Sigmoid colon (tissue), 4 donors: Measurements from ENCODE around the gene TRO.

Experiments used
- CTCF ChIP-seq, 4 experiments: fragments of 450-650 bp in 3 of 4; fragments of 200-600 bp in 1 of 4; IDR thresholded peaks; one replicate each; pipeline ENCODE4 v1.5.1; 2016 to 2019; ENCODE audit warnings: antibody characterized with exemption in 4 of 4, mild to moderate bottlenecking in 3 of 4, moderate library complexity in 2 of 4
- EP300 ChIP-seq, 4 donors: sonication (generic); formaldehyde crosslinking; IDR thresholded peaks; one replicate each; pipeline ENCODE4 v1.6.1; 2017; ENCODE audit warnings: antibody characterized with exemption in 4 of 4
- POLR2A ChIP-seq, 2 donors: fragments of 450-650 bp; IDR thresholded peaks; one replicate each; pipeline ENCODE4 v1.6.1; 2016; ENCODE audit warnings: antibody characterized with exemption in 2 of 2, mild to moderate bottlenecking in 2 of 2, moderate library complexity in 2 of 2
- POLR2AphosphoS5 ChIP-seq, 4 donors: sonication (generic); formaldehyde crosslinking; IDR thresholded peaks; one replicate each; pipeline ENCODE4 v1.6.1; 2017; ENCODE audit warnings: antibody characterized with exemption in 4 of 4

- TF ChIP-seq POLR2AphosphoS5 (IDR thresholded peaks at IDR 0.05): no peak
- no peak for TF ChIP-seq CTCF (IDR thresholded peaks at IDR 0.05)
- TF ChIP-seq POLR2A (IDR thresholded peaks at IDR 0.05): no peak
- no peak for TF ChIP-seq EP300 (IDR thresholded peaks at IDR 0.05)
These were observed 59.7 kb downstream of the TRO start for GRCh38 chrX:54980334-54980733.
